Endothelial cell of umbilical vein (primary cell): ENCODE measurements around the gene MBTPS1. TPM values are rescaled to one million over a fixed set of nuclear protein-coding genes. Genes with fewer than 3 reads are reported as not detected.
A peak's percentile ranks its signal among the peaks of the same experiment; 100 is the strongest.

ENCODE experiments used
- BruUV-seq: library from RNA; stranded (reverse); fragments of 400-500 nt; replicated peaks from 2 replicates; lab custom pipeline; 2021; lab: Mats Ljungman, UMichigan
- CTCF ChIA-PET: fragments of 300-600, 350-600 bp; sonication (Branson Sonifier 250); formaldehyde crosslinking; loops from one replicate; lab custom pipeline; 2021; ENCODE audit warnings: antibody characterized with exemption, inconsistent platforms; lab: Charles Lee
- POLR2A ChIA-PET: fragments of 300-600, 350-600 bp; sonication (Branson Sonifier 250); formaldehyde crosslinking; loops from one replicate; lab custom pipeline; 2021; ENCODE audit warnings: antibody characterized with exemption, inconsistent platforms; lab: Charles Lee
- DNase-seq: peaks from one replicate; pipeline ENCODE4 v3.0.0-alpha.2; 2011; ENCODE audit warnings: low read depth, low spot score
- FAIRE-seq: peaks from 2 replicates; lab custom pipeline; 2011; peaks lifted over from hg19 to GRCh38; lab: Jason Lieb, UNC
- H2AFZ ChIP-seq: 2 replicates; pipeline ENCODE4 v1.6.0; 2012; ENCODE audit warnings: low read depth, low read length, control low read depth, inconsistent platforms
- H3K27ac ChIP-seq: 2 replicates; pipeline ENCODE4 v1.5.1; 2011; ENCODE audit warnings: low read depth, mild to moderate bottlenecking, control low read depth, low read length, moderate library complexity; ENCODE audit not compliant: insufficient read depth
- H3K27me3 ChIP-seq, 2 experiments: 2 replicates each; pipeline versions ENCODE4 v1.6.0 to v1.6.1; 2011; ENCODE audit warnings: low read length in 2 of 2, mixed read lengths in 1 of 2; ENCODE audit not compliant: control insufficient read depth in 2 of 2, insufficient read depth in 2 of 2
- H3K36me3 ChIP-seq, 2 experiments: 2 replicates in 1 of 2; 3 replicates in 1 of 2; pipeline ENCODE4 v1.5.1; 2011; ENCODE audit warnings: low read length in 2 of 2, mild to moderate bottlenecking in 1 of 2, moderate library complexity in 1 of 2; ENCODE audit not compliant: control insufficient read depth in 2 of 2, insufficient read depth in 2 of 2; ENCODE audit errors: extremely low read depth in 1 of 2
- H3K4me1 ChIP-seq: 3 replicates; pipeline ENCODE4 v1.5.1; 2011; ENCODE audit warnings: mild to moderate bottlenecking, low read length; ENCODE audit not compliant: control insufficient read depth, insufficient read depth; ENCODE audit errors: extremely low read depth
- H3K4me2 ChIP-seq: 2 replicates; pipeline ENCODE4 v1.6.1; 2011; ENCODE audit warnings: low read length, control low read depth, mixed read lengths; ENCODE audit not compliant: insufficient read depth
- H3K4me3 ChIP-seq, 3 experiments: fragments of 200-600 bp in 1 of 3; sonication (generic), shearing (Covaris generic) in 1 of 3; replicated peaks in 1 of 3; 2 replicates each; pipeline ENCODE4 v1.5.1; 2011 to 2016; ENCODE audit warnings: control low read depth in 3 of 3, low read length in 3 of 3, mild to moderate bottlenecking in 2 of 3, inconsistent platforms in 1 of 3, low read depth in 1 of 3, moderate library complexity in 1 of 3; ENCODE audit not compliant: insufficient read depth in 1 of 3
- H3K79me2 ChIP-seq: 2 replicates; pipeline ENCODE4 v1.6.0; 2012; ENCODE audit warnings: low read length, inconsistent platforms; ENCODE audit not compliant: control insufficient read depth, insufficient read depth
- H3K9ac ChIP-seq: replicated peaks from 2 replicates; pipeline ENCODE3; 2011; ENCODE audit warnings: low read length, control low read depth; ENCODE audit not compliant: insufficient read depth; ENCODE audit errors: extremely low read depth
- H3K9me1 ChIP-seq: replicated peaks from 3 replicates; pipeline ENCODE4 v1.6.0; 2011; ENCODE audit warnings: mild to moderate bottlenecking, low read length; ENCODE audit not compliant: control insufficient read depth, insufficient read depth; ENCODE audit errors: extremely low read depth
- H3K9me3 ChIP-seq: replicated peaks from 2 replicates; pipeline ENCODE4 v1.5.1; 2012; ENCODE audit warnings: low read length, inconsistent platforms; ENCODE audit not compliant: control insufficient read depth, insufficient read depth
- H4K20me1 ChIP-seq: replicated peaks from 2 replicates; pipeline ENCODE3; 2011; ENCODE audit warnings: mild to moderate bottlenecking, low read length; ENCODE audit not compliant: control insufficient read depth, insufficient read depth; ENCODE audit errors: extremely low read depth
- EZH2 ChIP-seq: IDR thresholded peaks from 2 replicates; pipeline ENCODE4 v1.6.1; 2012; ENCODE audit warnings: borderline replicate concordance, low read depth, mild to moderate bottlenecking, moderate library complexity, low read length, inconsistent platforms; ENCODE audit not compliant: severe bottlenecking
- FOS ChIP-seq: IDR thresholded peaks from 2 replicates; pipeline ENCODE4 v1.6.1; 2011; ENCODE audit warnings: mild to moderate bottlenecking, low read length, moderate library complexity, borderline replicate concordance; ENCODE audit not compliant: insufficient read depth
- GATA2 ChIP-seq: IDR thresholded peaks from 2 replicates; pipeline ENCODE4 v1.7.0; 2011; ENCODE audit warnings: low read depth, mild to moderate bottlenecking, moderate library complexity, mixed read lengths, low read length; ENCODE audit not compliant: insufficient read length, insufficient read depth
- JUN ChIP-seq: IDR thresholded peaks from 2 replicates; pipeline ENCODE4 v1.6.1; 2011; ENCODE audit warnings: borderline replicate concordance, low read depth; ENCODE audit not compliant: insufficient read length, insufficient read depth
- MAX ChIP-seq: IDR thresholded peaks from 2 replicates; pipeline ENCODE4 v1.6.1; 2011; ENCODE audit not compliant: insufficient read depth, insufficient read length
- MYC ChIP-seq: IDR thresholded peaks from one replicate; pipeline ENCODE4 v1.6.1; 2011; ENCODE audit warnings: mild to moderate bottlenecking, low read depth, low read length
- POLR2A ChIP-seq: IDR thresholded peaks from 2 replicates; pipeline ENCODE4 v1.6.1; 2012; ENCODE audit warnings: low read depth, mild to moderate bottlenecking, control low read depth, low read length
- POLR2AphosphoS5 ChIP-seq: IDR thresholded peaks from 2 replicates; pipeline ENCODE4 v1.6.1; 2012; ENCODE audit warnings: low read depth, mild to moderate bottlenecking, control low read depth, low read length, moderate library complexity; ENCODE audit not compliant: insufficient read depth
- dilution Hi-C: fragments of 300-500 bp; cut with MboI; formaldehyde crosslinking; loops from one replicate; pipeline ENCODE4 v1.15.0; 2019; ENCODE audit warnings: low sequenced_read_pairs; ENCODE audit not compliant: extremely low pct_ligation_motif_present
- intact Hi-C: fragments of 100-400 bp; cut with micrococcal nuclease; formaldehyde crosslinking; loops from one replicate; pipeline ENCODE4 v1.10.0; 2022
- polyA plus RNA-seq, 4 experiments: library from polyadenylated mRNA; depleted of rRNA in 3 of 4; stranded (reverse) in 3 of 4; unstranded in 1 of 4; fragments of >200 nt; gene quantifications; 2 replicates each; pipeline versions ENCODE4 v1.2.1 to v1.2.3, GENCODE V29; 2011 to 2012; ENCODE audit warnings: missing spikeins in 1 of 4
- total RNA-seq: library from RNA; stranded (reverse); gene quantifications from 2 replicates; pipeline ENCODE4 v1.2.3, GENCODE V29; 2021
- TF ChIP-seq, protein P1 (sequence below), 2 donors: IDR thresholded peaks; 1 replicate in 1 of 2; 2 replicates in 1 of 2; pipeline ENCODE4 v1.5.1; 2011; ENCODE audit warnings: low read length in 2 of 2, mild to moderate bottlenecking in 2 of 2, moderate library complexity in 2 of 2, control low read depth in 1 of 2, inconsistent platforms in 1 of 2, low read depth in 1 of 2; ENCODE audit not compliant: insufficient read depth in 1 of 2; ENCODE audit errors: extremely low read depth in 1 of 2

MBTPS1 gene
- total and polyA plus RNA-seq, 2 donors (not counting 3 experiments of a cell fraction or from before 2014, with no cell fraction given): 82.3 to 99.6 TPM

DNA sequence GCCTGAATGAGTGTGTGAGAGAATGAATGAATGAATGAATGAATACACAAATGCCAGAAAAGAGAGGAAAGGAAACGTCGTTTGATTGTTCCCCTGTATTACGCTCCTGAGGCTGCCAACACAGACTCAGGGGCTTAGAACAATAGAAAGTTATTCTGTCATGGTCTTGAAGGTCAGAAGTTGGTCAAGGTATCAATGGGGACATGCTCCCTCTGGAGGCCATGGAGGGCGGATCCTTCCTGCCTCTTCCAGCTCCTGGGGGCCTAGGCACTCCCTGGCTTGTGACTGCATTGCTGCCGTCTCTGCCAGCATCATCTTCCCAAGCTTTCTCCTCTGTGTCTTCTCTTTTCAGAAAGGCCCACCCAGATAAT lies 72.6 kb downstream of the MBTPS1 start:
- BruUV-seq: no TSS peak
- no peaks in the 10 kb centered on the region for H4K20me1 ChIP-seq
- no peaks in the 10 kb centered on the region for H3K9me1 ChIP-seq
- intact Hi-C loops: loop anchor here (5.0 kb wide), 1 partner anchor 87 kb away; no protein-coding TSS in a partner anchor
- no peaks in the 10 kb centered on the region for H3K36me3 ChIP-seq
- ChIA-PET CTCF (interaction anchor here (0.5 to 2.0 kb wide), 4 partner anchors 86 to 117 kb away, joined by 3 to 8 read pairs (median 4); no protein-coding TSS in a partner anchor), POLR2A (no interaction called here)
- H3K9ac ChIP-seq: no peak overlapping the region
- TF ChIP-seq FOS (no peak), POLR2A (no peak), MYC (no peak), GATA2 (no peak), JUN (no peak), EZH2 (peak; percentile 25), POLR2AphosphoS5 (no peak), MAX (no peak)
- TF ChIP-seq, protein P1, sequence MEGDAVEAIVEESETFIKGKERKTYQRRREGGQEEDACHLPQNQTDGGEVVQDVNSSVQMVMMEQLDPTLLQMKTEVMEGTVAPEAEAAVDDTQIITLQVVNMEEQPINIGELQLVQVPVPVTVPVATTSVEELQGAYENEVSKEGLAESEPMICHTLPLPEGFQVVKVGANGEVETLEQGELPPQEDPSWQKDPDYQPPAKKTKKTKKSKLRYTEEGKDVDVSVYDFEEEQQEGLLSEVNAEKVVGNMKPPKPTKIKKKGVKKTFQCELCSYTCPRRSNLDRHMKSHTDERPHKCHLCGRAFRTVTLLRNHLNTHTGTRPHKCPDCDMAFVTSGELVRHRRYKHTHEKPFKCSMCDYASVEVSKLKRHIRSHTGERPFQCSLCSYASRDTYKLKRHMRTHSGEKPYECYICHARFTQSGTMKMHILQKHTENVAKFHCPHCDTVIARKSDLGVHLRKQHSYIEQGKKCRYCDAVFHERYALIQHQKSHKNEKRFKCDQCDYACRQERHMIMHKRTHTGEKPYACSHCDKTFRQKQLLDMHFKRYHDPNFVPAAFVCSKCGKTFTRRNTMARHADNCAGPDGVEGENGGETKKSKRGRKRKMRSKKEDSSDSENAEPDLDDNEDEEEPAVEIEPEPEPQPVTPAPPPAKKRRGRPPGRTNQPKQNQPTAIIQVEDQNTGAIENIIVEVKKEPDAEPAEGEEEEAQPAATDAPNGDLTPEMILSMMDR (IDR thresholded peaks at IDR 0.05; ENCODE audit: extremely low read depth in 1 of 2, insufficient read depth in 1 of 2, low read depth in 1 of 2, low read length in 2 of 2): peak; percentile 12 to 23
- no peak overlapping the region for H3K4me2 ChIP-seq
- no peak overlapping the region for H2AFZ ChIP-seq
- dilution Hi-C loops: no loop called here
- no peaks in the 10 kb centered on the region for H3K79me2 ChIP-seq
- H3K9me3 ChIP-seq: no peaks in the 10 kb centered on the region
- H3K27ac ChIP-seq: no peak overlapping the region
- H3K27me3 ChIP-seq: peaks cover 0 to 4% of the 10 kb centered on the region in 2 experiments
- no peak for FAIRE-seq
- H3K4me3 ChIP-seq: no peak overlapping the region
- peak; percentile 20 for DNase-seq
- no peaks in the 10 kb centered on the region for H3K4me1 ChIP-seq
